Measurements from ENCODE around the gene RHBDF1. TPM values are rescaled to one million over a fixed set of nuclear protein-coding genes. Genes with fewer than 3 reads are reported as not detected.

Gene RHBDF1
- total RNA-seq = 37.0 and 38.4 TPM in 2 replicates

GRCh38 chr16:72561-73548 is at the start of gene RHBDF1:
TSS of gene RHBDF1 (minus strand) at chr16:72631. CDS start at chr16:65015, 7,616 bp downstream.

GRCh38 chr16:77807-78443 is 5.5 kb upstream of the RHBDF1 start, which contains the start of gene MPG:
TSS of gene MPG (plus strand) at chr16:78225. CDS start at chr16:78310, 85 bp downstream.

GRCh38 chr16:53346-54236 is 18.8 kb downstream of the RHBDF1 start, which contains the start of the genes POLR3K and SNRNP25:
TSS of gene POLR3K (minus strand) at chr16:53608. CDS start at chr16:53586, 22 bp downstream.
TSS of gene SNRNP25 (plus strand) at chr16:53828. CDS start at chr16:54017, 189 bp downstream.

Other genes with a start within 250 kb of the RHBDF1 start
- gene POLR3K, start 19.0 kb downstream of the RHBDF1 start, total RNA-seq = 2.5 and 2.7 TPM in 2 replicates
- 16.4 and 20.7 TPM in 2 replicates for gene SNRNP25, start 18.8 kb downstream of the RHBDF1 start, total RNA-seq
- 126 and 134 TPM in 2 replicates for gene MPG, start 5.6 kb upstream of the RHBDF1 start, total RNA-seq
- 22.5 and 29.2 TPM in 2 replicates for gene NPRL3, start 66.0 kb upstream of the RHBDF1 start, total RNA-seq
- gene HBZ, start 80.0 kb upstream of the RHBDF1 start, total RNA-seq = not detected in 2 replicates
- gene HBM, start 93.3 kb upstream of the RHBDF1 start, total RNA-seq = not detected in 2 replicates
- gene HBA2, start 100.2 kb upstream of the RHBDF1 start, total RNA-seq = 4.3 TPM in 1 of 2 replicates, not detected in the other
- 11.8 TPM in 1 of 2 replicates, not detected in the other for gene HBA1, start 104.0 kb upstream of the RHBDF1 start, total RNA-seq
- gene HBQ1, start 107.8 kb upstream of the RHBDF1 start, total RNA-seq = 4.1 TPM in 1 of 2 replicates, not detected in the other
- gene LUC7L, start 156.8 kb upstream of the RHBDF1 start, total RNA-seq = 22.5 and 26.6 TPM in 2 replicates
- gene FAM234A, start 162.2 kb upstream of the RHBDF1 start, total RNA-seq = 87.7 and 105 TPM in 2 replicates
- gene RGS11, start 203.3 kb upstream of the RHBDF1 start, total RNA-seq = 1.7 and 2.9 TPM in 2 replicates
- gene ARHGDIG, start 208.0 kb upstream of the RHBDF1 start, total RNA-seq = 0.78 TPM in 1 of 2 replicates, not detected in the other
- 0.94 TPM in 1 of 2 replicates, not detected in the other for gene PDIA2, start 210.5 kb upstream of the RHBDF1 start, total RNA-seq